HK-2 (cell line): ENCODE data around the gene AFMID.
"Not testable (repeated sequence)": the region's sequence is repeated elsewhere in the genome, so short reads cannot be mapped to it uniquely, and the experiment has no call there.

Experiments
- DNase-seq: peaks from one replicate; pipeline ENCODE4 v3.0.0-alpha.2; 2018; ENCODE audit not compliant: unreplicated experiment

Gene AFMID

DNA sequence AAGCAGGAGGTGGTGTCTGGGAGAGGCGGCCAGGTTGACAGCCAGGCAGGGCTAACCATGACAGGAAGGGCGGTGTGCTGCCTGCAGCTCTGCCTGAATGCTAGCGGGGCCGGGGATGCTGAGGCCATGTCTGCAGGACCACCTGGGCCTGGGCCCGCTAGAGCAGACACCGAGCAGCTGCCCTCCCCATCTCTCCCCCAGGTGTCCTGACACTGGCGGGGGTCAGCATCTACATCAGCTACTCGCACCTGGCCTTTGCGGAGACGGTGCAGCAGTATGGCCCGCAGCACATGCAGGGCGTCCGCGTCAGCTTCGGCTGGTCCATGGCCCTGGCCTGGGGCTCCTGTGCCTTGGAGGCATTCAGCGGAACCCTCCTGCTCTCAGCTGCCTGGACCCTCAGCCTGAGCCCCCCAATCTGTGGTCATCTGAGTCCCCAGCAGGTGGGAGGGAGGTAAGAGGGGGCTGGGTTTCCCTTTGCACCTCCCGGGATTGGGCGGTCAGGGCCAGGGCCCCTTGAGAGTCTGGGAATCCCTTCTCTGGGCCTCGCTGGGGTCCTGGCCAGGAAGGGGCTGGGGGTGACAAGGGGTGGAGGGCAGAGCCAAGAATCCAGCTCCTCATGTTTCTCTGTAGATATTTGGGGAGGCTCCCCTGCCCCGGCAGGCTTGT lies 51.8 kb downstream of the AFMID start:
- no peak for DNase-seq

DNA sequence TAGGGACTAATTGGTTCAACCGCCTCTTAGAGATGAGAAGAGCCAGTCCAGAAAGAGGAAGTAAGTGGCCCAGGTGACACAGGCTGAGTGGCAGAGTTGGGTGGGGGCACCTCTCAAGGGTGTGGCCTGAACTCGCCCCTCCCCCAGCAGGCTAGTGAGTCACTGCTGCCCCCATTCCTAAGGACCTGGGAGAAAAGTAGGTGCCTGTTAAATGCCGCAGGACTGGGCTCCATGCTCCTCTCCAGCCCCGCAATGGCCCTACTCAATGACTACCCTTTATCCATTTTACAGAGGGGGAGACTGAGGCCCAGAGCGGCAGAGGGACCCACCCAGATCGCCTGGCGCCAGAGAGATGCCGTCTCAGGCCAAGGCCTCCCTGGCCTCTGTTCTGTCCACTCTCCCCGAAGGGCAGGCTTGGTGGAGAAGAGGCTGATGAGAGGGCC lies 52.3 kb downstream of the AFMID start:
- DNase-seq: no peak

DNA sequence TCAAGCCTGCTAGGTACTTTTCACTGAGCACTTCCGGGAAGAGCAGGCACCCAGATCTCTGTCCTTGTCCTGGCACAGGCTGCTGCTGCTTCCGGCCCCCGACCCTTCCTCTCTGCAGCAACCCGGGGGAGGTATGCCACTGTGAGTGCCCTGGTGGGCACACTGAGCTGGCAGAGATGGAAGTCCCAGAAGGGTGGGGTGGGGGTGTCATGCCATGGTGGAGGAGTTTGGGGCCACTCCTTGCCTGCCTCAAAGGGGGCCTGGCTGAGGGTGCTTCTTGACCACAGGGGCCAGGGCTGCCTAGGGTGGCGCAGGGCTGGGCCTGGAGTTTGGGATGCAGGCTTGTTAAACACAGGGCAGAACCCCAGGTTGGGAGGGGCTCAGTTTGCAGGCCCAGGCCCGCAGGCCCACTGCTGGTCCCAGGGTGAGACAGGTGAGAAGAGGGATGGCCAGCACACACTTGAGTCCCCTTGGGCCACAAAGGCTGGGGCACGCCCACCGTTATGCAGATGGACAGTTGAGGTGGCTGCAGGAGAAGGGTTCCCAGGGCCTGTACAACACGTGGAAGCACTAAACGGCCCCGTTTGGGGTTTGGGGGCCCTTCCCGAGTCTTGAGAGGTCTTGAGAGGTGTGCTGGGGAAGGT lies 53.0 kb downstream of the AFMID start:
- no peak for DNase-seq

DNA sequence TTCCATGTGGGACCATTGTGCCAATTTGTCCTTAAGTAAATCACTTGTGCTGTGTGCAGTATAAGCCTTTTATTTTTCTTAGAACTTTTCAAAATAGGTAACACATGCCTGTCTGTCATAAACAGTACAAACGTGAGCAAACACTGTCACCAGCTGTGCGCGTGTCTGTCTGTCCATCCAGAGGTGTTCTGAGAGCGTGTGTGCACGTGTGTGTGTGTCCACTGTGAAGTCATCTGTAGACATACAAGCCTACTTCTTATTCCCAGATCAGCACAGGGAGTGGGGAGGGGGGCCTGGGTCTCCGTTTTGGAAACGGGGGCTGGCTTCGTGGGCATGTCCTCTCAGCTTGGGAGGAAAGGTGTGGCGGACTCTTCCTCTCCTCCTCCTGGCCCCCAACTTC lies 53.7 kb downstream of the AFMID start:
- DNase-seq: no peak

DNA sequence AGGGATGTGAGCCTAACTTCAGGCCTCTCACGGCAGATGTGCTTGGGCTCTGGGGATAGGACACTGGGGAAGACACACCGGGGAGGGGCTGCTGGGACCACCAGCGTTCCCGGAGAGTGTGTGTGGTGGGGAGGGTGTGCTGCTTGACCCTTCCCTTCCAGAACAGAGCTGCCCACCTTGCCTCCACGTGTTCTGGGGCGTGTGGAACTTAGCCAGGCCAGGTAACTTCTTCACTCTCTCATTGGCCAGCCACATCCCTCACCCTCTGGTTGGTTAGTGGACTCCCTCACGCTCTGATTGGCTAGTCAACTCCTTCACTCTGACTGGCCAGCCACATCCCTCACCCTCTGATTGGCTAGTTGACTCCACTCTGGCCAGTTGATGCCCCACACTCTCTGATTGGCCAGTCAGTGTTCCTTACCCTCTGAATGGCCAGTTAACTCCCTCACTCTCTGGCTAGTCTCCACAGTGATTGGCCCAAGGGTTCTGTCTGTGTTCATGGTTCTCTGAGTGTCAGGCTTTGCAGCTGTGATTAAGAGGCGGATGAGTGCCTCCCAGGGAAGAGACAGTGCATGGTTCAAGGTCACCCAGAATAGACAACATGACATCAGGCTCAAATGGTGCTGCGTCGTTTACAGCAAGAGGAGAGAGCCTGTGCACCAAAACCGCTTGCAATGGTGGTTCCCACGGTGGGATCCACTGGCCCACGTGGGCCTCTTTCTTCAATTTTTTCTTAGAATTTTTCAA lies 54.3 kb downstream of the AFMID start:
- DNase-seq: no peak

DNA sequence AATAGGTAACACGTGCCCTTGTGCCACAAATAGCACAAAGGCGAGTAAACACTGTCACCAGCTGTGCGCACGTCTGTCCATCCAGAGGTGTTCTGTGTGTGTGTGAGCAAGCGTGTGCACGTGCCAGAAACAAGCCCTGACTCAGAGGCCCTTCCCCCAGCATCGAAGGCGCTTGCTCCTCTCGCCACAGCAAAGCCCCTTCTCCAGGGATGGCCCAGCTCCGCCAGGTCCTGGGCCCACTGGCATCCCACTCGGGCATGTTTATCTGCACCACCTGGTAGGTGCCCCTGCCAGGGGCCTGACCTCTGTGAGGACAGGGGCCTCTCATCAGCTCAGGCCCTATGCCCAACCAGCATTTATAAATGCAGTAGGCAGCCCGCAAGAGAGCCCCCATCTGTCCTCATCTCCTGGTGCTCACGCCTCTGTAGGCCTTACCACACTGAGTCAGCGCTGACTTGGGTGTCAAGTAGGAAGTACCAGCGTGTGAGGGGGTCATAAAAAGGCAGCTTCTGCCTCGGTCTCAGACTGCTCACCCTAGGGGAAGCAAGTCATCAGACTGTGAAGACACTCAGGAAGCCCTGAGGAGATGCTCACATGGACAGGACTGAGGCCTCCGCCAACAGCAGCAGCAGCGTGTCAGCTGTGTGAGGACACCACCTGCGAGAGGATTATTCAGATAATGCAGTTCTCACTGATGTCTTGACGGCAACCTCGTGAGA lies 55.0 kb downstream of the AFMID start:
- no peak for DNase-seq

DNA sequence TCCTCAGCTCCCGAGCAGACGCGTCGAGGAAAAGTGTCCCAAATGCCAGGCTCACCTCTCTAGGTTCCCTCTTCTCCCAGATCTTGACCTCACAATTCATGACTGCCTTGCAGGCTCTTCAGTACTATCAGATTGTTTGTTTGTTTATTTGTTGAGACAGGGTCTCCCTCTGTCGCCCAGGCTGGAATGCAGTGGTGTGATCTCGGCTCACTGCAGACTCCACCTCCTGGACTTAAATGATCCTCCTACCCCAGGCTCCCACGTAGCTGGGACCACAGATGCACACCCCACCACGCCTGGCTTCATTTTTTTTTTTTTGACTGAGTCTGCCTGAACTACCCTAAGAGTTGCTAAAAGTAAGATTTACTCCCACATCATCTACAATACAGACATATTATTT lies 60.1 kb downstream of the AFMID start:
- no peak for DNase-seq

DNA sequence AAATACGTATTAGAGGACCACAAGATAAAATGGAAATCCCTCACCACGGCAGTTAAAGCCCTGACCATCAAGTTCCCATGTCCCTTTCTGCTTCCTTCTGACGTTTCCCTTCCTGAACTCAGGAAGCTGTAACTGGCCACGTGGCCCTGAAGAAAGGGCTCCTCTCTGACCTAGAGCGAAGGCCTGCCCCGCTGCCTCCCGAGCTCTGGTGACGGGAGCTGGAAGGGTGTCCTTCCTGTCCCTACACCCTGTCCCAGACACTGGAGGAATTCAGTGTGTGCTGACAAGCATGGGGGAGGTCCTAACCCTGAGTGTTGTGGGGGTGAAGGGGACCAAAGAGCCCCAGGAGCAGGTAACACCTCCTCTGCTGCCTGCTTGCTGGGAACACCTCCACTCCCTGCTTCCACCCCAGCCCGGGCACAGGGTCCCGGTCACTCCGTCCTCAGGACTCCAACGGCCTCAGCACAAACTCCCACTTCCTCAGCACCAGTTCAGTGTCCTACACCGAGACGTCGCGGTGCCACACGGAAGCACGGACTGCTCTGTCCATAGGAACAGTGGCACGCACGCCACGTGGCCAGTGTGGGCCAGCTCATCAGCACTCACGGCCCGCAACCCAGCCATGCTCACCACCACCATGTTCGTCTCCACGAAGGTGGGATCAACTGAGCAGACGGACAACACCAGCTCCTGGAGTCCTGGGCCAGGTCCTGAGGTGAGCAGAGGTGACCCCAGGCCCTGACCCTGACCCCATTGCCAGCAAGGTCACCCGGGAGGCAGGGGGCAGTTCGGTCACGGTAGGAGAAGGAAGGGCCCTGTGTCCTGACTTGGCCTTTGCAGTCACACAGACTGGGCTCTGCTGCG lies 61.1 kb downstream of the AFMID start:
- no peak for DNase-seq

DNA sequence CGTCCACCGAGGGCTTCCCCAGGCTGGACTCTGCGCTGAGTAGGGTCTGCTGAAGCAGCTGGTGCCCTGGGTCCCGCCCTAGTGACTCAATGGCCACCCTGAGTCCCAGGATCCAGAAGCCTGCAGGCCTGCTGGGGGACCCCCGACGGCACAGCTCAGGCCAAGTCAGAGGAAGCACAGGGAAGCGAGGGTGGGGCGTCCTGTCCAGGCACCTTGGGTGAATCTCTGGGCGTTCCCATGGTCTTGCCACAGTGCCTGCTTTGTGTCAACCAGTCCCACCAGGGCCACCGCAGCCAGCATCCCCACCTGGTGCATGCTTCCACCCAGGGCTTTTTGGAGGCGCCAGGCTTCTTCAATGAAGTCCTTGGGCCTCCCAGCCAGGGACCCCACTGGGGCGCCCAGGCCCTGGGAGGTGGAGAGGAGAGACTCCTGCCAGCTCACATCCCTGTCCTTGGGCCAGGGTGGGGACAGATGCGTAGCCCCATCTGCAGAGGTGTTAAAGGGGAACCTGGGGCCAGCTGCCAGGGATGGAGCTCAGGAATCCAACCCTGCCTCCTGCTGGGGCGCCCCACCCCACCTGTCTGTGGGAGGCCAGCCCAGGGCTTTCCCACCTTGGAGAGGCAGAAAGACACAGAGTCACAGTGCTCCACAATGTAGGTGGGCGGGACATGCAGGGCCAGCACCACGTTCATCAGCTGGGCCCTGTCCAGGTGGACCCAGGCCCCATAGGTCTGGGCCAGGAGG lies 62.1 kb downstream of the AFMID start:
- no peak for DNase-seq

DNA sequence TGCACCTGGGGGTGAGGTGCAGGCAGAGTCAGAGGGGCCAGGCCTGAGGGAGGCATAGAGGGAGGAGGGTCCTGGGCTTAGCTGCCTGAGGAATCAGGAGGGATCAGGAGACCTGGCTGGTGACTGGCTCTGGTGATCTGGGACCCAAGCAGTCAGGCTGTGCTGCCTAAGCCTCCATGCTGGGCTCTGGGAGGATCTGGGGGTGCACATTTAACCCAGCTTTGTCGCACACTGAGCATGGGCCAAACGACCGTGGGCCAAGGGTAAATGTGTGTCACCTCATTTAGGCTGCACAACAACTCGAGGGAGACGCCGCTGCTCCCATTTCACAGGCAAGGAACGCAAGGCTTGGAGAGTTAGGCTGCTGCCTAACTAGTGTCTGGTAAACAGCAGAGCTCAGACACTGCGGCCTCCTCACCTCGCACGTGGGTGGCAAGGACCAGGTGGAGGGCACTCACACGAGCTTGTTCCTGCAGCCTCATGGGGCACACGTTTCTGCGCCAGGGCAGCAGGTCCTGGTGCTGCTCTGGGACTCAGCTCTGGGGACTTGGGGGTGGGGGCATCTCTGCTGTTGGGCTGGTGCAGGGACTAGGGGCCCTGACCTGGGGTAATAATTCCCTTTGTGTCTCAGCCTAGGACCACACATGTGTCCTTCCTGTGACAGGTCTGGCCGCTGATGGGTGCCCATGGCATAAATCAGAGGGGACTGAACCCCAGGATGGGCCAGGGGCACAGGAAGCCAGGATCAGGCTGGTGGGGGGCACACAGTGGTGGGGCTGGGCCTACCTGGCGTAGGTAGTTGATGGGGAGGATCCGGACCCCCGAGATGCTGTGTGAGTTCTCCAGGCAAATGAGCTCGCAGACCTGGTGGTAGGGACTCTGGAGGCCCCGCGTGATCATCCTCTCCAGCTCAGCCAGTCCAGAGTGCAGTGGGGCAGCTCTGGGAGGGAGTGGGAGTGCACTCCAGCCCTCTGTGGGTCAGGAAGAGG lies 63.0 kb downstream of the AFMID start:
- no peak for DNase-seq

DNA sequence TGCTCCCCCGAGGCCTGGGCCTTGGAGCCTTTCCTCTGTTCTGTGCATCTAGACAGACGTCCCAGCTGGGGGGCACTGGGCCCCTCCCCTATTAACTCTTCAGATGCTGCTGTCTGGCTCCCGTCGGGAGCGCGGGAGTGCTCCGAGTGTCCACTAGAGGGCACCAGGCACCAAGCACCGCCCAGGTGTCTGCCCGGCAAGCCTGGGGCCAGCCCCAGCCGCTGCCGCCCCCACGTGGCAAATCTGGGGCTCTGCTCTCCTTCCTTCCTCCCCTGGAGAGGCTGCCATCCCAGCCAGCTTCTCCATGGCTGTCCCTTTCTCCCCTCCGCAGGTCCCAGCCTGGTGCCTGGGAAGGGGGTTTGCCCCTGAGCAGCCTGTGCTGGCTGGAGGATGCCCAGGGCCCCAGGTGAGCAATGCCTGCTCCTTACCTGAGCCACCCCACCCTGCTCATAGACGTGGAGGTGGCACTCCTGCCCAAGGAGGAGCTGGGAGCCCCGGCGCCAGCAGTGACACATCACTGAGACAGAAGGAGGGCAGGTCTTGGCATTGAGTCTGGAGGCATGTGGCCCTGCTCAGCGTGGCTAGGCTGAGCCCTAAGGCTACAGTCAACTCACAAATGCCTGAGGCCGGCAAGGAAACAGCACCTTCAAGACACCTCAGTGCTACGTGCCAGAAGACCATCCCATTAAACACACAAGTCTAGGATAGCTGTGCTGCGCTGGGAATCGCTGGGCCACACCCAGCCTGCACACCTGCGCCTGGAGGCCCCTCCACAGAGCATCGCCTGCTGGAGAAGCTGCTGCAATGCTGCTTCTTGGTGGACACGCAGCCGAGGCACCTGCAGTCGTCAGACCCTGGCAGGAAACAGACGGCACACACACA lies 64.0 kb downstream of the AFMID start:
- peak; percentile 88 for DNase-seq

DNA sequence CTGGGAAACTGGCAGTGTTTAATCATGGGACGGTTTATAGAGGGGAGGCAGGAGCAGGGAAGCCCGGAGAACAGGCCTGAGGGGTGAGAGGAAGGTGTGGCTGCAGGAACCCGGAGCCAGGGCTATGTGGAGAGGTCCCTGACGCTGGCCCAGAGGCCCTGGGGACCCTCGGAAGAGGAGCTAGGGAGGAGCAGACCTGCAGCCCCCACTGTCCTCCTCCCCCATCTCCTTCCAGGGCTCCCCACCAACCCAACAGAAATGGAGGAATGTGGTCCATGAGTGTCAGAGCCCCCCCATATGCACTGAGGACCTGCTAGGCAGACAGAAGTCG lies 64.6 kb downstream of the AFMID start:
- no peak for DNase-seq

DNA sequence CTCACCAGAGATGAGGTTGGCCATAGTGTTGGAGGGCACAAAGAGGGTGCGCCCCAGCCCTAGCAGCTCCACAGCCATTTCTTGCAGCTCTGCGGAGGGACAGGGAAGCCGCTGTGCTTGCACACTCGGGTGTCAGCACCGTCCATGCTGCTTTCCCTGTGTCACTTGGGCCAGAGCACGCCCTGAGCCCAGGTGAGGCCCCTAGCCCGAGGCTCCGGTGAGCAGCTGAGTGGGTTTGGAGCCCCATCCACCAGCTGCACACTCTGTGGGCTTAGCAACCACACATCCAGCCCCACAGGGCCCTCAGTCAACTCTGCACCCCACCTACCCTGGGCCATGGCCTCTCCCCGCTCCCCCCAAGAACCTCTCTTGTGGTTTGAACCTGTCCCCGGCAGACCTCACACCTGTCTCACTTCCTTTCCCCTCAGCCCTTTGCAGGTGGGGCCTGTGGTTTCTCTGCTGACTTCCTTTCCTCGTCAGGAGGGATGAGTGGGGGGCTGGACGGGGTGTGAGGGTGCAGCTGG lies 65.0 kb downstream of the AFMID start:
- no peak for DNase-seq

DNA sequence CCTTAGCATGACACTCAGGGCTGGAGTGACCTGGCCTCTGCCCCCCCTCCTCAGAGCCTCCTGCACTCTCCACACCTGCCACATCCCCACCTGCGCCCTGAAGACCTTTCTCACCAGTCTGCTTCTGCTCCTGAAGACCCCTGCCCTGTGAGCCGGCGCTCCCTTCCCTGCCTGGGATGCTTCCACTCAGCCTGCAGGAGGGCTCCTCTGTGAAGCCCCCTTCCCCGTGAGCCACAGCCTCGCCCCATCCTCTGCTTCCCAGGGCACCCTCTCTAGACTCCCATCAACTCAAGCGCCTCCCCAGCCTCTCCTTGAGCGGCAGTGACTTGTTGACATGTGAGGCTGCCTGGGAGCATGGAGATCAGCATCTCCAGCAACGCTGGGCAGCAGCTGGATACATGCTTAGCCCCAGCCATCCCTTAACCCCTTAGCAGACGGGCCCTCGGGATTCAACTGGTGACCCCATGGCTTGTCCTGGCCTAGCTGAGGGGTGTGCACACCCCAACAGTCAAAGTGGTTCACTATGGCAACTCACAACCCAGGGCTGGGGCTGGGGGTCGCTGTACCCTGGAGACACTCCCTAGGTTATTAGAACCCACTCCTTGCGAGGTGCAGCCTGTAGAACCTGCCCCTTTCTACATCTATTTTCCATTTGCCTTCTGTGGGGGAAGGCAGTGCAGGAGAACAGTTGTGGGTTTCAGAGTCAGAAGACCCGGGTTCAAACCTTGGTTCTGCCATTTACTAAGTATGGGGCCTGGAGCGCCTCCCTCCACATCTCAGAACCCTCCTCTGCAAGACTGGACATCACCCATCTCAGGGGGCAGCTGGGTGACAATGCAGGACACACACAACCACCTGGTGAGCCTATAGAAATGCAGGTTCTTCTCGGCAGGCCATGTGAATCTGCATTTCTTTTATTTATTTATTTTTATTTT lies 65.8 kb downstream of the AFMID start:
- no peak for DNase-seq

DNA sequence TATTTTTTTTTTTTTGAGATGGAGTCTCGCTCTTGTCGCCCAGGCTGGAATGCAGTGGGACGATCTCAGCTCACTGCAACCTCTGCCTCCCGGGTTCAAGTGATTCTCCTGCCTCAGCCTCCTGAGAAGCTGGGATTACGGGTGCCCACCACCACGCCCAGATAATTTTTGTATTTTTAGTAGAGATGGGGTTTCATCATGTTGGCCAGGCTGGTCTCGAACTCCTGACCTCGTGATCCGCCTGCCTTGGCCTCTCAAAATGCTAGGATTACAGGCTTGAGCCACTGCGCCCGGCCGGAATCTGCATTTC lies 66.4 kb downstream of the AFMID start:
- not testable (repeated sequence) for DNase-seq

DNA sequence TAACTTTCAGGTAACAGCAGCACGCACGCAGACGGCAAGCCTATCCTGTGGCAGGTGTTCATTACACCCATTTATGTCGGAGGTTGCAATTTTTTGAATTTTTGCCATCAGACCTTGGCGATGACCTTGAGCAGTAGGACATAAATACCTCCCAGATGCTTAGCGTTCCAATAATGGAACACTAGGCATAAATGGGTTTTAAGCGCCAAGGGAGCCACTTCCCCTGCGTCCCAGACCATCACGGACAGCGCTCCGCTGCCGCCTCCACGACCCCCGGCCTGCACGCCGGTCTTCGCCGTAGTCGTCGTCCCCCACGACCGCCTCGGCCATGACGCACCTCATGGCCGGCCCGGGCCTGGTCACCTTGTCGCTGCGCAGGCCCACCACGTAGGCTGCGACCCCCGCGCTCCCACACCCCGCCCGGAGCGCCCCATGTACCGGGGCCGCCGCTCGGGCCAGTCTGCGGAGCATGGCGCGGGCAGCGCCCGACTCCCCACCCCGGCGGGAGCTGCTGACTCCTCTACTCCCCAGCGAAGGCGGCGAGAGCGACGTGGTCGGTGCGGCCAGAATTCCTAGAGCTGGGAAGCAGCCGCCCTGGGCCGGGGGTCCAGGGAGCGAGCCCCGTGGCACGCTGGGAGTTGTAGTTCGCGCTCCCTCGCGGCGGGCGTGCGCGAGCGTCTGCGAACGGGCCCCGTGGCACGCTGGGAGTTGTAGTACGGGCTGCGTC lies 66.9 kb downstream of the AFMID start:
- DNase-seq: peak; percentile 84
